Measurements from ENCODE around the gene ERMP1.
"Not testable (repeated sequence)": the region's sequence is repeated elsewhere in the genome, so short reads cannot be mapped to it uniquely, and the experiment has no call there.

The ERMP1 gene

GRCh38 chr9:5832538-5833529 is at the start of gene ERMP1:
TSS of gene ERMP1 (minus strand) at chr9:5833117. CDS start at chr9:5833027, 90 bp downstream.
- peak; percentile 89 for DNase-seq

GRCh38 chr9:5882244-5883012 is 49.5 kb upstream of the ERMP1 start:
- not testable (repeated sequence) for DNase-seq

- no peak for DNase-seq
Measured at GRCh38 chr9:5879419-5880181, 46.7 kb upstream of the ERMP1 start.

- no peak for DNase-seq
Measured at GRCh38 chr9:5876711-5877110, 43.8 kb upstream of the ERMP1 start.

GRCh38 chr9:5876026-5876425 is 43.1 kb upstream of the ERMP1 start:
- no peak for DNase-seq

- DNase-seq: no peak
Measured at GRCh38 chr9:5874048-5874447, 41.1 kb upstream of the ERMP1 start.

GRCh38 chr9:5873439-5873838 is 40.5 kb upstream of the ERMP1 start:
- DNase-seq: no peak

GRCh38 chr9:5872511-5872910 is 39.6 kb upstream of the ERMP1 start:
- no peak for DNase-seq

- DNase-seq: no peak
Measured at GRCh38 chr9:5871785-5872184, 38.9 kb upstream of the ERMP1 start.

GRCh38 chr9:5870691-5871090 is 37.8 kb upstream of the ERMP1 start:
- no peak for DNase-seq

GRCh38 chr9:5870020-5870339 is 37.1 kb upstream of the ERMP1 start:
- no peak for DNase-seq

- peak; percentile 26 for DNase-seq
Measured at GRCh38 chr9:5869315-5870019, 36.5 kb upstream of the ERMP1 start.

GRCh38 chr9:5868235-5868634 is 35.3 kb upstream of the ERMP1 start:
- DNase-seq: no peak

GRCh38 chr9:5866685-5867084 is 33.8 kb upstream of the ERMP1 start:
- no peak for DNase-seq

- DNase-seq: no peak
Measured at GRCh38 chr9:5866272-5866671, 33.4 kb upstream of the ERMP1 start.

GRCh38 chr9:5864446-5864845 is 31.5 kb upstream of the ERMP1 start:
- no peak for DNase-seq

GRCh38 chr9:5863092-5863746 is 30.3 kb upstream of the ERMP1 start:
- no peak for DNase-seq

- no peak for DNase-seq
Measured at GRCh38 chr9:5858833-5859232, 25.9 kb upstream of the ERMP1 start.

- no peak for DNase-seq
Measured at GRCh38 chr9:5857928-5858327, 25.0 kb upstream of the ERMP1 start.

GRCh38 chr9:5854063-5854790 is 21.3 kb upstream of the ERMP1 start:
- DNase-seq: no peak

GRCh38 chr9:5853617-5854016 is 20.7 kb upstream of the ERMP1 start:
- no peak for DNase-seq
